ENCODE results near the gene LIN7C. TPM values are rescaled to one million over a fixed set of nuclear protein-coding genes. Genes with fewer than 3 reads are reported as not detected.

Gene LIN7C
- total RNA-seq, 1 experiment from 2014 or later: 39.8 TPM

- Histone ChIP-seq H3K27me3 (replicated peaks; ENCODE audit: control insufficient read depth, insufficient read depth, low read length) (no peaks in the 10 kb centered on the region), H3K9me3 (no peaks in the 10 kb centered on the region; the same call in 1 of the 2 replicates), H3K36me3 (ENCODE audit: control insufficient read depth, insufficient read depth, low read length) (no peaks in the 10 kb centered on the region), H3K4me3 (ENCODE audit: low read depth, low read length) (no peak overlapping the region), H3K4me1 (peaks cover 10% of the 10 kb centered on the region; the same call in 1 of the 2 replicates)
- Mint-ChIP-seq H3K27me3 (ENCODE audit: insufficient read depth, unreplicated experiment) (no peaks in the 10 kb centered on the region), H3K4me3 (ENCODE audit: unreplicated experiment) (no peak overlapping the region), H3K36me3 (ENCODE audit: insufficient read depth, unreplicated experiment) (no peaks in the 10 kb centered on the region), H3K9me3 (ENCODE audit: unreplicated experiment) (no peaks in the 10 kb centered on the region), H3K27ac (ENCODE audit: unreplicated experiment) (no peak overlapping the region), H3K4me1 (ENCODE audit: low read depth, unreplicated experiment) (peaks cover 15% of the 10 kb centered on the region)
- BruUV-seq (replicated peaks): no TSS peak
- POLR2A ChIA-PET: no interaction called here
- CTCF ChIA-PET: no interaction called here
- intact Hi-C loops (cut with micrococcal nuclease; ENCODE audit: unreplicated experiment): no loop called here
- TF ChIP-seq, protein P1, sequence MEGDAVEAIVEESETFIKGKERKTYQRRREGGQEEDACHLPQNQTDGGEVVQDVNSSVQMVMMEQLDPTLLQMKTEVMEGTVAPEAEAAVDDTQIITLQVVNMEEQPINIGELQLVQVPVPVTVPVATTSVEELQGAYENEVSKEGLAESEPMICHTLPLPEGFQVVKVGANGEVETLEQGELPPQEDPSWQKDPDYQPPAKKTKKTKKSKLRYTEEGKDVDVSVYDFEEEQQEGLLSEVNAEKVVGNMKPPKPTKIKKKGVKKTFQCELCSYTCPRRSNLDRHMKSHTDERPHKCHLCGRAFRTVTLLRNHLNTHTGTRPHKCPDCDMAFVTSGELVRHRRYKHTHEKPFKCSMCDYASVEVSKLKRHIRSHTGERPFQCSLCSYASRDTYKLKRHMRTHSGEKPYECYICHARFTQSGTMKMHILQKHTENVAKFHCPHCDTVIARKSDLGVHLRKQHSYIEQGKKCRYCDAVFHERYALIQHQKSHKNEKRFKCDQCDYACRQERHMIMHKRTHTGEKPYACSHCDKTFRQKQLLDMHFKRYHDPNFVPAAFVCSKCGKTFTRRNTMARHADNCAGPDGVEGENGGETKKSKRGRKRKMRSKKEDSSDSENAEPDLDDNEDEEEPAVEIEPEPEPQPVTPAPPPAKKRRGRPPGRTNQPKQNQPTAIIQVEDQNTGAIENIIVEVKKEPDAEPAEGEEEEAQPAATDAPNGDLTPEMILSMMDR (IDR thresholded peaks at IDR 0.05; ENCODE audit: insufficient read depth in 1 of 2, low read depth in 1 of 2, low read length in 1 of 2, severe bottlenecking in 1 of 2, unreplicated experiment in 1 of 2): no peak
- no peak for DNase-seq
Measured at GRCh38 chr11:27509908-27510307, 3.3 kb upstream of the LIN7C start.

DNA sequence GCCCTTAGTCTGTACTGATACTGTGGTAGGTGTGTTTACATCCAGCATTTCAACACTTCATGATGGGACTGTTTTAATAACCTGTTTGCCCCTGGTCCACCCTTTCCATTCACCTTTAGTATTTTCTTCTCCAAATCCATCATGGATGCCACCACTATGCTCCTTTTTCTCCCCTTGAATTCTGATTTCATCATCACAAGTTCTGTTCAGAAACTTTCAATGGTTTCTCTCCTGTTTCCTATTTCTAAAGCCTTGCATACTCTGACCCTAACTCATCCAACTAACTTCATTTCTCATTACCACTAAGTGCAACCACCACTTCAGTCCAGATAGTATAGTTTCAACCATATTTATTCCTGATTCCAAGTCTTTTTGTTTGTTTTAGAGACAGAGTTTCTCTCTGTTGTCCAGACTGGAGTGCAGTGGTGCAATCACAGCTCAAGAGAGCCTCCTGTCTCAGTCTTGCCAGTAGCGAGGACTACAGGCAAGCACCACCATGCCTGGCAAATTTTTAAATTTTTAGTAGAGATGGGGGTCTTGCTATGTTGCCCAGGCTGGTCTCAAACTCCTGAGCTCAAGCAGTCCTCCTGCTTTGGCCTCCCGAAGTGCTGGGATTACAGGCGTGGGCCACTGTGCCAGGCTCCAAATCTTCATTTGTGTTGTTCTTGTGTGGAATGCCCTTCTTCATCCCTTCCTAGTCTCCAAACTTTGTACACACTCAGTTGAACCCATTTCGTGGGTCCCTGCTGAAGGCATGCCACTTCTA, 1.2 kb upstream of the LIN7C start:
- Mint-ChIP-seq H3K4me1 (ENCODE audit: low read depth, unreplicated experiment) (peaks cover 15% of the 10 kb centered on the region), H3K27ac (ENCODE audit: unreplicated experiment) (peak overlapping the region; percentile 93), H3K36me3 (ENCODE audit: insufficient read depth, unreplicated experiment) (peaks cover under 1% of the 10 kb centered on the region), H3K4me3 (ENCODE audit: unreplicated experiment) (peak overlapping the region; percentile 92), H3K27me3 (ENCODE audit: insufficient read depth, unreplicated experiment) (no peaks in the 10 kb centered on the region), H3K9me3 (ENCODE audit: unreplicated experiment) (no peaks in the 10 kb centered on the region)
- H3K4me3 ChIP-seq (ENCODE audit: low read depth, low read length): peak overlapping the region; percentile 68
- intact Hi-C loops (cut with micrococcal nuclease; ENCODE audit: unreplicated experiment): no loop called here
- no peak for DNase-seq
- TF ChIP-seq, protein P1 (IDR thresholded peaks at IDR 0.05; ENCODE audit: insufficient read depth in 1 of 2, low read depth in 1 of 2, low read length in 1 of 2, severe bottlenecking in 1 of 2, unreplicated experiment in 1 of 2): no peak
- no peaks in the 10 kb centered on the region for H3K9me3 ChIP-seq
- peaks cover 10% of the 10 kb centered on the region; the same call in 1 of the 2 replicates for H3K4me1 ChIP-seq
- BruUV-seq (replicated peaks): no TSS peak
- POLR2A ChIA-PET: no interaction called here
- no peaks in the 10 kb centered on the region for H3K36me3 ChIP-seq (ENCODE audit: control insufficient read depth, insufficient read depth, low read length)
- no peaks in the 10 kb centered on the region for H3K27me3 ChIP-seq (replicated peaks; ENCODE audit: control insufficient read depth, insufficient read depth, low read length)
- CTCF ChIA-PET: no interaction called here

DNA sequence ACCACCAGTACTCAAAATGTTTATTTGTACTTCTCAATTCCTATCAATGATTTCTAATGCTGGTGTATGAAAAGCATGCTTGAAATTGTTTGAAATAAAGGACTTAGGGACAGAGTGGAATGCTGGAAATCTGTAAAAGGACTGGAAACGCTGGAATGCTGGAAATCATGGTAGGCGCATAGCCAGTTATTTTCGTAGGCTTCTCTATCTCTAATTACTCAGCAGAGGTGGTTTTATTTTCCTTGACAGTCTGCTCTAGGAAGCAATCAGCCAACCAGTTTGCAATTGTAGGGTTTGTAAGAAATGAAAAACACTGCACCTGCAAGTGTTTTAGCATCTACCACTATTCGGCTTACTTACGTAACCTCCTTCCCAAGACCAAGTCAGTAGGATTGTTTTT, 788 bp downstream of the LIN7C start:
- POLR2A ChIA-PET: no interaction called here
- no peaks in the 10 kb centered on the region for H3K9me3 ChIP-seq
- H3K4me1 Mint-ChIP-seq (ENCODE audit: low read depth, unreplicated experiment): peaks cover 15% of the 10 kb centered on the region
- H3K27me3 Mint-ChIP-seq (ENCODE audit: insufficient read depth, unreplicated experiment): no peaks in the 10 kb centered on the region
- H3K27me3 ChIP-seq (replicated peaks; ENCODE audit: control insufficient read depth, insufficient read depth, low read length): no peaks in the 10 kb centered on the region
- BruUV-seq (replicated peaks): no TSS peak
- peak overlapping the region; percentile 93 for H3K27ac Mint-ChIP-seq (ENCODE audit: unreplicated experiment)
- H3K4me3 ChIP-seq (ENCODE audit: low read depth, low read length): peak overlapping the region; percentile 68
- peaks cover 10% of the 10 kb centered on the region; the same call in 1 of the 2 replicates for H3K4me1 ChIP-seq
- TF ChIP-seq, protein P1 (IDR thresholded peaks at IDR 0.05; ENCODE audit: insufficient read depth in 1 of 2, low read depth in 1 of 2, low read length in 1 of 2, severe bottlenecking in 1 of 2, unreplicated experiment in 1 of 2): no peak
- no peaks in the 10 kb centered on the region for H3K36me3 ChIP-seq (ENCODE audit: control insufficient read depth, insufficient read depth, low read length)
- CTCF ChIA-PET: no interaction called here
- no peak for DNase-seq
- peak overlapping the region; percentile 92 for H3K4me3 Mint-ChIP-seq (ENCODE audit: unreplicated experiment)
- no peaks in the 10 kb centered on the region for H3K9me3 Mint-ChIP-seq (ENCODE audit: unreplicated experiment)
- intact Hi-C loops (cut with micrococcal nuclease; ENCODE audit: unreplicated experiment): no loop called here
- H3K36me3 Mint-ChIP-seq (ENCODE audit: insufficient read depth, unreplicated experiment): peaks cover 7% of the 10 kb centered on the region
